Endothelial cell of hepatic sinusoid (primary cell): ENCODE measurements around the gene CD200.

Experiments
- in situ Hi-C: cut with HindIII; loops from 2 replicates; pipeline ENCODE4 v1.10.0; 2017; ENCODE audit warnings: low sequenced_read_pairs

CD200 gene

GRCh38 chr3:112333002-112333380 lies at the start of gene CD200:
Gene CD200 (plus strand): TSS chr3:112333156. CDS start chr3:112333213, 57 bp downstream.
- in situ Hi-C loops, result no loop called here

GRCh38 chr3:112289011-112289410 lies 43.9 kb upstream of the CD200 start:
- in situ Hi-C loops, result loop anchor here (10.0 kb wide), 1 partner anchor 154 kb away; the partner anchor contains the start of gene GCSAM

- in situ Hi-C loops, result no loop called here
Observed at GRCh38 chr3:112293368-112294321, 39.3 kb upstream of the CD200 start, which contains the start of gene SLC9C1. Gene SLC9C1 (minus strand): TSS chr3:112294216. CDS start chr3:112286791, 7,425 bp downstream.

GRCh38 chr3:112297714-112298113 lies 35.2 kb upstream of the CD200 start:
- in situ Hi-C loops, result no loop called here

GRCh38 chr3:112298781-112299180 lies 34.2 kb upstream of the CD200 start:
- in situ Hi-C loops, result no loop called here

- in situ Hi-C loops, result loop anchor here (25.0 kb wide), 1 partner anchor 210 kb away; no protein-coding TSS in a partner anchor
Observed at GRCh38 chr3:112302150-112302830, 30.7 kb upstream of the CD200 start.

- in situ Hi-C loops, result loop anchor here (25.0 kb wide), 1 partner anchor 209 kb away; no protein-coding TSS in a partner anchor
Observed at GRCh38 chr3:112302881-112303763, 29.8 kb upstream of the CD200 start.

GRCh38 chr3:112303764-112304325 lies 29.1 kb upstream of the CD200 start:
- in situ Hi-C loops, result loop anchor here (25.0 kb wide), 1 partner anchor 208 kb away; no protein-coding TSS in a partner anchor

DNA sequence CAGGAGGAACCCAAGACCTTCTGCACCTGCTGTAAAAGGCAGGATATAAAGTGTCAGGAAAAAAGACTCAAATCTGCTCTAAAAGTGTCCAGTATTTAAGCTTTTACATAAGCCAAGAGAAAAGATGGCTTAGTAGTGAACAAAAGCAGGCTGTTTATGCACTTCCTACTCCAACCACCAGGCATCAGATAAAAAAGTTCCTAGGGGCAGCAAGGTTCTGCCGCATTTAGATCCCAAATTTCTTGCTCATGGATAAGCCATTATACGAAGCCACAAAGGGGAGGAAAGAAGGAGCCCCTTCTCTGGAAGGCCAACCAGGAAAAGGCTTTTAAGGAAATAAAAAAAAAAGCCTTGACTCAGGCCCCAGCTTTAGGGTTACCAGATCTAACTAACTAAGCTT lies 28.3 kb upstream of the CD200 start:
- in situ Hi-C loops, result loop anchor here (25.0 kb wide), 1 partner anchor 208 kb away; no protein-coding TSS in a partner anchor

GRCh38 chr3:112306825-112307224 lies 26.1 kb upstream of the CD200 start:
- in situ Hi-C loops, result loop anchor here (25.0 kb wide), 1 partner anchor 205 kb away; no protein-coding TSS in a partner anchor

- in situ Hi-C loops, result loop anchor here (25.0 kb wide), 1 partner anchor 205 kb away; no protein-coding TSS in a partner anchor
Observed at GRCh38 chr3:112307557-112307956, 25.4 kb upstream of the CD200 start.

- in situ Hi-C loops, result loop anchor here (25.0 kb wide), 1 partner anchor 204 kb away; no protein-coding TSS in a partner anchor
Observed at GRCh38 chr3:112308151-112308911, 24.6 kb upstream of the CD200 start.

DNA sequence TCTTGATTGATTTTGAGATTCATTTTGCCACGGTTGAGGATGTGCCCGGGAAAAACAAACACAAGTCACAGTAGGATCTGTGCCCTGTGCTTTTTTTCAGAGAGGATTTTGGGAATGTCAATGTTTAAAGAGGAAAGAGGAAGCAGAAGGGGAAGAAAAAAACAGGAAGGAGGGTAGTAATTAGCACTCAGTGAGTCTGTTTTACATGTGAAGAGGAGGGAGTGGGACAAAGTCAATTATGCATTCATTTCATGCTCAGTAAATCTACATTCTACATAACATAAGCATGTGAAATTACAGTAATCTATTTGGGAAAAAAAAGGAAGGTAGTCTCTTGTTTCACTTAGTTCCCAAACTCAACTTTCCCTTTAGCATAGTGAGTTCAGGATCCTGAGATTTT lies 18.3 kb upstream of the CD200 start:
- in situ Hi-C loops, result loop anchor here (25.0 kb wide), 1 partner anchor 198 kb away; no protein-coding TSS in a partner anchor

DNA sequence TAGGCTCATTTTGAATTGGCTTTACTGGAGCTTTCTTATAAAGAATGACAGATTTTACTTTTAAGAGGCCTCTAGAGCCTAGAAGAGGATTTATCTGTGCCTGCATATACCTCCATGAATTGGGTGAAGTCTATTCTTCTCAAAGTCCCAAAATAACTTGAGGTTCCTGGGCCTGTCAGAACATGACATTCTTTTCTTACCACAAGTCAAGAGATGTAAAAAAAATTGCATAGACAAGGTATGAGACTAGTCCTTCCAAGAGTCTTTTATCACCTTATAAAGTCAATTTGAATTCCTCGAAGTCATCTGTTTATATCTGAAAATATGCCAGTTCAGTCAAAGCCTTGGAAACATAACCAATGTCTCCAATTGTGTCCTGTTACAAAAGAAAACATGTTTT lies 17.2 kb upstream of the CD200 start:
- in situ Hi-C loops, result loop anchor here (25.0 kb wide), 1 partner anchor 197 kb away; no protein-coding TSS in a partner anchor

GRCh38 chr3:112319516-112320276 lies 13.3 kb upstream of the CD200 start:
- in situ Hi-C loops, result loop anchor here (25.0 kb wide), 1 partner anchor 193 kb away; no protein-coding TSS in a partner anchor

- in situ Hi-C loops, result loop anchor here (25.0 kb wide), 1 partner anchor 192 kb away; no protein-coding TSS in a partner anchor
Observed at GRCh38 chr3:112320691-112321090, 12.3 kb upstream of the CD200 start.

GRCh38 chr3:112321867-112322652 lies 10.9 kb upstream of the CD200 start:
- in situ Hi-C loops, result loop anchor here (25.0 kb wide), 1 partner anchor 190 kb away; no protein-coding TSS in a partner anchor
